Neuronal stem cell (in vitro differentiated cells): ENCODE measurements around the gene NRDE2.

ENCODE experiments used
- DNase-seq: peaks from one replicate; pipeline ENCODE4 v3.0.0-alpha.2; 2013; ENCODE audit warnings: low spot score
- H2AFZ ChIP-seq: one replicate; pipeline ENCODE4 v1.6.1; 2013; ENCODE audit warnings: mild to moderate bottlenecking, low read length, inconsistent platforms
- H2AK5ac ChIP-seq: 2 replicates; pipeline ENCODE4 v1.6.1; 2013; ENCODE audit warnings: low read depth, mild to moderate bottlenecking, inconsistent platforms, low read length, moderate library complexity, mixed read lengths
- H2BK120ac ChIP-seq: 2 replicates; pipeline ENCODE4 v1.6.1; 2013; ENCODE audit warnings: low read depth, mild to moderate bottlenecking, inconsistent platforms, low read length, moderate library complexity, mixed read lengths
- H2BK12ac ChIP-seq: one replicate; pipeline ENCODE4 v1.6.1; 2013; ENCODE audit warnings: low read length, inconsistent platforms
- H2BK15ac ChIP-seq: 2 replicates; pipeline ENCODE4 v1.6.1; 2013; ENCODE audit warnings: mild to moderate bottlenecking, low read length, inconsistent platforms, mixed read lengths
- H2BK5ac ChIP-seq: one replicate; pipeline ENCODE4 v1.6.1; 2013; ENCODE audit warnings: inconsistent platforms, mild to moderate bottlenecking, low read length, moderate library complexity
- H3K14ac ChIP-seq: one replicate; pipeline ENCODE4 v1.6.1; 2013; ENCODE audit warnings: low read length, inconsistent platforms
- H3K18ac ChIP-seq: 2 replicates; pipeline ENCODE4 v1.6.1; 2013; ENCODE audit warnings: low read length, inconsistent platforms
- H3K23ac ChIP-seq: 2 replicates; pipeline ENCODE4 v1.6.1; 2013; ENCODE audit warnings: low read depth, mild to moderate bottlenecking, mixed read lengths, low read length, inconsistent platforms; ENCODE audit not compliant: poor library complexity
- H3K27ac ChIP-seq: replicated peaks from 3 replicates; pipeline ENCODE4 v1.5.1; 2013; ENCODE audit warnings: low read length, inconsistent platforms
- H3K27me3 ChIP-seq, 3 experiments: 2 replicates each; pipeline ENCODE4 v1.6.1; 2013; ENCODE audit warnings: low read length in 3 of 3, mild to moderate bottlenecking in 2 of 3, inconsistent platforms in 1 of 3, low read depth in 1 of 3, mixed read lengths in 1 of 3, moderate library complexity in 1 of 3; ENCODE audit not compliant: control insufficient read depth in 3 of 3, insufficient read depth in 3 of 3
- H3K36me3 ChIP-seq, 2 donors: replicated peaks in 1 of 2; 2 replicates each; pipeline ENCODE4 v1.6.1; 2013; ENCODE audit warnings: low read length in 2 of 2; ENCODE audit not compliant: control insufficient read depth in 2 of 2, insufficient read depth in 2 of 2
- H3K4ac ChIP-seq: 2 replicates; pipeline ENCODE4 v1.6.1; 2013; ENCODE audit warnings: inconsistent platforms, mild to moderate bottlenecking, low read length, moderate library complexity
- H3K4me1 ChIP-seq, 2 donors: 1 replicate in 1 of 2; 2 replicates in 1 of 2; pipeline ENCODE4 v1.6.1; 2013; ENCODE audit warnings: low read length in 2 of 2, low read depth in 1 of 2; ENCODE audit not compliant: control insufficient read depth in 2 of 2, insufficient read depth in 1 of 2
- H3K4me2 ChIP-seq: one replicate; pipeline ENCODE4 v1.6.1; 2013; ENCODE audit warnings: mild to moderate bottlenecking, low read length, inconsistent platforms; ENCODE audit not compliant: insufficient read depth, poor library complexity, severe bottlenecking
- H3K4me3 ChIP-seq, 2 donors: 2 replicates each; pipeline ENCODE4 v1.5.1; 2013; ENCODE audit warnings: low read length in 2 of 2, mild to moderate bottlenecking in 2 of 2, inconsistent platforms in 1 of 2, moderate library complexity in 1 of 2
- H3K79me1 ChIP-seq: one replicate; pipeline ENCODE4 v1.6.1; 2013; ENCODE audit warnings: low read depth, mild to moderate bottlenecking, inconsistent platforms, low read length, moderate library complexity
- H3K9ac ChIP-seq: one replicate; pipeline ENCODE4 v1.6.1; 2013; ENCODE audit warnings: mild to moderate bottlenecking, low read depth, low read length, inconsistent platforms; ENCODE audit not compliant: poor library complexity
- H3K9me3 ChIP-seq, 2 donors: replicated peaks in 1 of 2; 2 replicates each; pipeline versions ENCODE3 to v1.6.1; 2013; ENCODE audit warnings: low read length in 2 of 2, mild to moderate bottlenecking in 2 of 2, inconsistent platforms in 1 of 2, low read depth in 1 of 2, mixed read lengths in 1 of 2, moderate library complexity in 1 of 2; ENCODE audit not compliant: control insufficient read depth in 2 of 2, insufficient read depth in 1 of 2
- H4K8ac ChIP-seq: one replicate; pipeline ENCODE4 v1.6.1; 2013; ENCODE audit warnings: low read depth, mild to moderate bottlenecking, inconsistent platforms, low read length, moderate library complexity
- H4K91ac ChIP-seq: one replicate; pipeline ENCODE4 v1.6.1; 2013; ENCODE audit warnings: low read length, low read depth, mild to moderate bottlenecking, inconsistent platforms; ENCODE audit not compliant: poor library complexity
- WGBS, 2 donors: extraction: QIAGEN DNeasy Blood & Tissue Kit; methylation state at CpG; one replicate each; pipeline ENCODE4 v1.1.7; 2013; ENCODE audit warnings: missing lambda C conversion rate in 2 of 2, mixed read lengths in 1 of 2; ENCODE audit not compliant: insufficient read length in 2 of 2, insufficient replicate concordance in 1 of 2; ENCODE audit errors: extremely low coverage in 2 of 2; 5-methylcytosine and 5-hydroxymethylcytosine counted together

NRDE2 gene

DNA sequence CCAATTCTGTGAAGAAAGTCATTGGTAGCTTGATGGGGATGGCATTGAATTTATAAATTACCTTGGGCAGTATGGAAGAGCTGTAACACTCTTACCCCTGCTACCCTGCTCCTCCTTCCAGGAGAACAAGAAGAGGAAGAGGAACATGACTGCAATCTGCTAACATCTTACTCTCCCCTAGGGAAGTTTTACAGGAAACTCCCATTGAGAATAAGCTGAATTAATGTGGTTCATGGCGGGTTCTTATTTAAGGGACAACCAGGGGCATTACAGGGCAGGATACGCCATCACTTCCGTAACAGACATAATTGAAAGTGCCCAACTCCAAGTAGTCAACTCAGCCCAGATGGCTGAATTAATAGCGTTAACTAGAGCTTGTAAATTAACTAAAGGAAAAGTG is 84.8 kb downstream of the NRDE2 start:
- Histone ChIP-seq H3K36me3 (no peaks in the 10 kb centered on the region), H4K91ac (no peak overlapping the region), H2AK5ac (no peak overlapping the region), H3K23ac (no peak overlapping the region), H3K27ac (no peak overlapping the region), H3K27me3 (no peaks in the 10 kb centered on the region), H3K4me2 (no peak overlapping the region), H3K4me1 (no peaks in the 10 kb centered on the region), H3K9ac (no peak overlapping the region), H4K8ac (no peak overlapping the region), H2BK12ac (no peak overlapping the region), H2BK15ac (no peak overlapping the region), H3K14ac (no peak overlapping the region), H3K79me1 (no peaks in the 10 kb centered on the region), H3K9me3 (no peaks in the 10 kb centered on the region), H2BK120ac (no peak overlapping the region), H3K18ac (no peak overlapping the region), H2AFZ (no peak overlapping the region), H3K4ac (no peak overlapping the region), H3K4me3 (no peak overlapping the region), H2BK5ac (no peak overlapping the region)
- no CpG with 5 or more reads among the region's 4 CpGs for WGBS, 2 donors
- no peak for DNase-seq

GRCh38 chr14:90242444-90242843 is 89.3 kb downstream of the NRDE2 start:
- Histone ChIP-seq H3K23ac (no peak overlapping the region), H3K27ac (no peak overlapping the region), H2AK5ac (no peak overlapping the region), H3K27me3 (no peaks in the 10 kb centered on the region), H2BK120ac (no peak overlapping the region), H3K79me1 (no peaks in the 10 kb centered on the region), H3K14ac (no peak overlapping the region), H2BK5ac (no peak overlapping the region), H3K9ac (no peak overlapping the region), H3K4me1 (no peaks in the 10 kb centered on the region), H3K4me2 (no peak overlapping the region), H3K18ac (no peak overlapping the region), H4K8ac (no peak overlapping the region), H3K36me3 (no peaks in the 10 kb centered on the region), H4K91ac (no peak overlapping the region), H3K4me3 (no peak overlapping the region), H2AFZ (no peak overlapping the region), H3K9me3 (peaks cover 9 to 12% of the 10 kb centered on the region in 2 donors), H3K4ac (no peak overlapping the region), H2BK15ac (no peak overlapping the region), H2BK12ac (no peak overlapping the region)
- DNase-seq: no peak

- no peak overlapping the region for H3K18ac ChIP-seq
- H3K27me3 ChIP-seq: peaks cover 0 to 4% (median 0%) of the 10 kb centered on the region in 3 experiments
- WGBS, 2 donors: no CpG with 5 or more reads among the region's 3 CpGs
- H2BK15ac ChIP-seq: no peak overlapping the region
- no peak overlapping the region for H2BK120ac ChIP-seq
- H3K27ac ChIP-seq: no peak overlapping the region
- H3K4me3 ChIP-seq: no peak overlapping the region
- H3K4ac ChIP-seq: no peak overlapping the region
- no peak overlapping the region for H2AK5ac ChIP-seq
- H3K4me1 ChIP-seq: peaks cover 0 to 2% of the 10 kb centered on the region in 2 donors
- DNase-seq: no peak
- no peaks in the 10 kb centered on the region for H3K79me1 ChIP-seq
- H4K8ac ChIP-seq: no peak overlapping the region
- peaks cover 9 to 12% of the 10 kb centered on the region in 2 donors for H3K9me3 ChIP-seq
- no peak overlapping the region for H3K14ac ChIP-seq
- H3K23ac ChIP-seq: no peak overlapping the region
- no peak overlapping the region for H4K91ac ChIP-seq
- no peak overlapping the region for H2AFZ ChIP-seq
- H2BK12ac ChIP-seq: no peak overlapping the region
- H2BK5ac ChIP-seq: no peak overlapping the region
- no peaks in the 10 kb centered on the region for H3K36me3 ChIP-seq
- H3K9ac ChIP-seq: no peak overlapping the region
- no peak overlapping the region for H3K4me2 ChIP-seq
Measured at GRCh38 chr14:90239139-90239538, 92.6 kb downstream of the NRDE2 start.

DNA sequence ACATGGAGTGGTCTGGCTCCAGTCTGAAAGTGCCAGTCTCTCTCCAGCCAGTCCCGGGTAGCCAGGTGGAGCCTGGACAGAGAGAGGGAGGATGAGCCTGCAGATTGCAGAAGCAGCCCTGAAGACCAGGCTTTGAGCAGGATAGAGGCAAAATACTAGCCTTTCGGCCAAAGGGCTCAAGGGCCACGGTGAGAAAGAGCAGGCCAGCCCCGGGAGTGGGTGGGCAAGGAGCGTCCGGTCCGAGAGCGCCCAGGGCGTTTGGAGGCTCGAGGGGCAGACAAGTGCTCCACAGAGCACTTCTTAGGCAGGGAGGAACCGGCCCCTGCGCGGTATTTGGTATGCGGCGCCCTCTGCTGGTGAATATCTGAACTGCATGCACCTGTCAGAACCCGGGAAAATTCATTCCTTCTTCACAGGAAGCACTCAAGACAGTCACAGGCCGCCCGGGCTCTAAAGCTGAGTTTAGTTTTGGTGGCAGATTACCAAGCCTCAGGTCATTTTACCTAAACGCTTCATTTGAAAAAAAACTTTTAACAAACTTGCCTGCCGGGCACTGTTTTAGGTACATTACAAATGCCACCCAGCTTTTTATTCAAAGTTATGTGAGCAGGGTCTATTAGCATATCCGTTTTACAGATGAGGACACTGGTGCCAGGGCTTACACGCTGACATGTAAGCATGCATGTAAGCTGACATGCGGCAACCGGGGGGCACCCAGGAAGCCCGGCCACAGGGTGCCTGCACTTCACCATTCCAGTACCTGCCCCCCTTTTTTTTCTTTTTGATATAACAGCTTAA is 96.4 kb downstream of the NRDE2 start:
- Histone ChIP-seq H4K91ac (no peak overlapping the region), H2AFZ (peak overlapping the region; percentile 85), H2BK120ac (no peak overlapping the region), H3K4me3 (no peak overlapping the region), H3K9me3 (peaks cover 9 to 12% of the 10 kb centered on the region in 2 donors), H3K4ac (no peak overlapping the region), H3K79me1 (no peaks in the 10 kb centered on the region), H3K4me2 (no peak overlapping the region), H3K36me3 (no peaks in the 10 kb centered on the region), H2BK5ac (no peak overlapping the region), H3K9ac (no peak overlapping the region), H2AK5ac (no peak overlapping the region), H3K4me1 (peaks cover 0 to 2% of the 10 kb centered on the region in 2 donors), H2BK15ac (no peak overlapping the region), H2BK12ac (no peak overlapping the region), H3K27ac (no peak overlapping the region), H3K14ac (no peak overlapping the region), H3K23ac (no peak overlapping the region), H3K18ac (peak overlapping the region; percentile 63), H4K8ac (no peak overlapping the region), H3K27me3 (peaks cover 0 to 4% (median 3%) of the 10 kb centered on the region in 3 experiments)
- DNase-seq: peak; percentile 68
- no CpG with 5 or more reads among the region's 25 CpGs for WGBS, 2 donors
